GM19467 (cell line): Measurements from ENCODE around the gene SLC12A5.

Source experiments
- ATAC-seq: cut with Tn5 transposase; IDR thresholded peaks from one replicate; pipeline ENCODE4 v1.9.1; 2021; ENCODE audit warnings: mild to moderate bottlenecking, moderate library complexity; ENCODE audit not compliant: unreplicated experiment

SLC12A5 gene

DNA sequence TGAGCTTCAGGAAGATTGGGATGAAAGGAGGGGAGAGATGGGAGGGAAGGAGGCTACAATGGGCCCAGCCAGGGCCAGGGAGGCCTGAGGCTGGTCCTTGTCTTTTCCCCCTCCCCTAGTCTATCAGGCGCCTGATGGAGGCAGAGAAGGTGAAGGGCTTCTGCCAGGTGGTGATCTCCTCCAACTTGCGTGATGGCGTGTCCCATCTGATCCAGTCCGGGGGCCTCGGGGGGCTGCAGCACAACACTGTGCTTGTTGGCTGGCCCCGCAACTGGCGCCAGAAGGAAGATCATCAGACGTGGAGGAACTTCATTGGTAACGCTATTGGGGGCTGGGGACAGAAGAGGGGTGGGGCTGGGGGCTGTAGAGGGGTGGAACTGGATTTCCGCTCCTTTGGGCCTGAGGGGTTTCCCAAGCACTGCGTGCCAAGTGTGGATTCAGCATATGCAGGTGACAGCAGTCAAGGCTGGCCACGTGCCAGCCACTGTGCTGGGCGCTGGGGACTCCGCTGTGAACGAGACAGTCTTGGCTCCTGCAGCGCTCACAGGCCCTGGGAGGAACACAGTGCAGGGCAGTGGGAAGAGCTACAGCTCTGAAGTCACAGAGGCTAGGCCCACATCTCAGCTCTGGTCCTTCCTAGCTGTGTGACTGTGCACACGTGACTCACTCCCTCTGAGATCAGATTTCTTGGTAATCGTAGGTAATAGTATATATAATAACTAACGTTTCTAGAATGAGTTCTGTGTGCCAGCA is 22.7 kb downstream of the SLC12A5 start:
- ATAC-seq: no peak

GRCh38 chr20:46053416-46053815 is 24.4 kb downstream of the SLC12A5 start:
- no peak for ATAC-seq

DNA sequence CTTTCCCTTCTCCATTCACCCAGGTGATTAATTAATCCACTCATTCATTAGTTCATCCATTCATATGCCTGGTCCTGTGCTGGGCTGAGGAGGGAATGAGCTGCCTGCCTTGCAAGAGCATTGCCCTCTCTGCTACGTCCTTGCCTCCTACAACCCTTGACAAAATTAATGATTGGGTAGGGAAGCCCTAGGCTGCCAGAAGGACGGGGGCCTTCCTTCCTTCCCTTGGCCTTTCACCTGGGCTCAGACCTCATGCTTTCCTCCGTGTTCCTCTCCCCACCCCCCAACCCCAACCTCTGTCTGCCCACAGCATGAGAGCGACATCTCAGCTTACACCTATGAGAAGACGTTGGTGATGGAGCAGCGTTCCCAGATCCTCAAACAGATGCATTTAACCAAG is 25.6 kb downstream of the SLC12A5 start:
- ATAC-seq: no peak

DNA sequence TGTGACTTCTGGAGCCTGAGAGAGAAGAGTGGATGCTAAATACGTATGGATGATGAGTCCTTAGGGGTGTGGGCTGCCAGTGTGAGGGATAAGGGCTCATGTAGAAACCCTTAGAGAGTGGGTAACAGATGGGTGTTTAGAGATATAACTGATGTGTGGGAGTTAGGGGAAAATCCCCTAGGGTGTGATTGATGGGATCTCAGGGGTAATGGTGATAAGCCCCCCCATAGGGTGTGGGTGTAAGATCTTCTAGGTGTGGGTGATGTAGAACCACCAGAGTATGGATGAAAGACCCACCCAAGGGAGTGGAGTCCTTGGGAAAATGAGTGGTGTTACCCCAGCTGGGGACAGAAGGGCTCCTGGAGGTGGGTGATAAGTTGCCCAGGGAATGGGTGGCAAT is 26.3 kb downstream of the SLC12A5 start:
- no peak for ATAC-seq

- no peak for ATAC-seq
Measured at GRCh38 chr20:46056027-46056833, 27.2 kb downstream of the SLC12A5 start.

DNA sequence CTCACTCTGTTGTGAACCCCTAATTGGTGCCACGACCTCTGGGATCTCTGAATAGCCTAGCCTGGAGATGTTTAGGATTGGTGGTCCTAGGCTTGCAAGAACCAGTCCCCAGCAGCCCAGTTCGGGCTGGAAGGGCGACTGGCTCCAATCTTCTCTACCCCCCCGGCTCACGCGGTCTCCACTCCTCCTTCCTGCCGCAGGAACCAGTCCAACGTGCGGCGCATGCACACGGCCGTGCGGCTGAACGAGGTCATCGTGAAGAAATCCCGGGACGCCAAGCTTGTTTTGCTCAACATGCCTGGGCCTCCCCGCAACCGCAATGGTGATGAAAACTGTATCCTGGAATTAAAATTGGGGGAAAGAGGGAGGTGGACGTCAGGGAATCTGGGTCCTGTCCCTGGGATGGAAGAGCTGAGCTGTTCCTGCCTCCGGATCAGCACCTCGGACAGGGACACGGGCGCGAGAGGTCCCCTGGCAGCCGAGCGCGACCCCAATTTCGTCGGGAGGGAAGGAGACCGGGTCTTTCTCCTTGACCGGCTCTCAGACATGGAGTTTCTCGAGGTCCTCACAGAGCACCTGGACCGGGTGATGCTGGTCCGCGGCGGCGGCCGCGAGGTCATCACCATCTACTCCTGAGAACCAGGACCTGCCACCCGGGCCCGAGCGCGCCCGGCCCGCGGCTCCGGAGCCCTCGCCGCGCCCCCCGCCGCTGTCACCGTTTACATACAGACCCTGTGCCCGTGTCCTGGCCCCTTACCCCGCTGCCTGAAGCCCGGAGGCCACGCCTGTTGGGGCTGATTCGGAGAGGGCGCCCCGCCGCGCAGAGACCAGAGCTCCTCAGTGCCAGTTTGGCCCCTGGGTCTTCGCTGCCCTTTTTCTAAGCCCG is 28.2 kb downstream of the SLC12A5 start:
- no peak for ATAC-seq

DNA sequence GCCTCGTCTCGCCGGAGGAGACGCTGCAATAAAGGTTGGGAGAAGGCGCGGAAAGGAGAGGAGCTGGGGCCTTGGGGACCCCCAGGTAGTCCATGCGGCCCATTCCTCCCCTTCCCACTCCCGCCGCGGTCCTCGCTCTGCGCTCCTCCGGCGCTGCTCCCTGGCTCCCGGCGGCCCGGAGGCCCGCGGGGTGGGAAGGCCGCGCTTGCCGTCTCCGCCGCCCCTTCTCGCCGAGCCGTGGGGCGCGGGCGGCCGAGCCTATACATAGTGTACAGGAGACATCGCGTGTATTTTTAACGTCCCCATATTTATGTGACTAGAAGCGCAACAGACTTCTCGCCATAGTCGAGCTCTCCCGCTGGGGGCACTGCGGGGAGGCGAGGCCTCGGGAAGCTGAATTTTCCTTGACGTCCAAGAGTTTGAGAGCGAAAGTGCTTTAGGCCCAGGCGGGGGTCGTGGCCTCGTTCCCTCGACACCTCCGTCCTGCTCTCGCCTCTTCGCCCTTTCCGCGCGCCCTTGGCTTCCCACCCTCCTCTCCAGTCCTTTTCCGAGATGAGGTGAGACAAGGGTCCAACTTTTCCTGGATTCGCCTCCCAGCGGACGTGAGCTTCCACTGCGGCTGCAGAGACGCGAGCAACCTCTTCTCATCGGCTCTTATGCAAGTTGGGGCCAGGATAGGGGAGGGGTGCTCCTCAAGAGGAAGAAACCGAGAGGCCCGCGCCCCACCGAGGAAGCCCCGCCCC is 29.0 kb downstream of the SLC12A5 start:
- ATAC-seq: no peak

GRCh38 chr20:46058599-46059281 is 29.7 kb downstream of the SLC12A5 start:
- ATAC-seq: no peak

DNA sequence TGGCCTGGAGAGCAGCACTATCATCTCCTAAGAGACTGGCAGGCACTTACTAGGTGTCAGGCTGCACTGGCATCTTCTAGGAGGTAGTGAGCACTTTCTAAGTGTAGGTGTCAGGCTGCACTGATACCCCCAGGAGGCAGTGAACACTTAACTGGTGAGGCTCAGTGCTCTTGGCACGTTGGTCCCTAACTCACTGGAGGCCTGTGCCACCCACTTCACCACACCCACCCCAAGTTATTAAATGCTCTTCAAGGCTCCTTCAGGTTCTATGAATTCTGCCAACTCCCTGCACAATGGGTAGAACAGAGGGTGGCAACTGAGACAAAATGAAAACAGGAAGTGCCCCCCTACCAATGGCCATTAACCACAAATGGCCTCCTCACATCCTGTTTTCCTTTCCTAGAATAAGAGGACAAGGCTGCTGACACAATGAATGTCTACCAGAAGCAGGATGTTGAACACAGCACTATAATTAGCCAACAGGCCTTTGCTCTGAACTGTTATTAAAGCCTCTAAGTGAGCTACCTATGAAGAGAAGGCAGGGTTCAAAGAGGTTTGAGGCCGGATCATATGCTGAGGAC is 31.4 kb downstream of the SLC12A5 start:
- no peak for ATAC-seq

GRCh38 chr20:46060975-46061374 is 32.0 kb downstream of the SLC12A5 start:
- no peak for ATAC-seq

DNA sequence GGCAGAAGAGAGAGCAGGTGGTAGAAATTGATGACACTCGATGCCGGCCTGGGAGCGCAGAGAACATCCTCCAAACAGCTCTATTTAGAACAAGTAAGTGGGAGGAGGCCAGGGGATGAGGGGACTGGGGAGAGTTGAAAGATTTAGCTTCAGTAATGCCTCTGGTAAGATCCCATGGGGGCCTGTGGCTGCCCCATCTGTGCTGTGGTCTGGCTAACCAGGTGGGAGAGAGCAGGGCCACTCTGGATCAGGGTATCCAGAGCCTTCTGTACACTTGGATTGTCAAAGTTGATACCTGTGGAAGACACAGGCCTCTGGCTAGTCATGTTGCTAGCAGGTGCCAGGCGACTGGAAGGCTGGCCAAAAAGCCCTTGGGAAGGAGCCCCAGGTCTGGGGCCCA is 33.1 kb downstream of the SLC12A5 start:
- no peak for ATAC-seq

GRCh38 chr20:46062621-46063020 is 33.6 kb downstream of the SLC12A5 start:
- ATAC-seq: no peak

- ATAC-seq: no peak
Measured at GRCh38 chr20:46063151-46063550, 34.1 kb downstream of the SLC12A5 start.

GRCh38 chr20:46063652-46064054 is 34.6 kb downstream of the SLC12A5 start:
- no peak for ATAC-seq

- ATAC-seq: no peak
Measured at GRCh38 chr20:46065006-46065405, 36.0 kb downstream of the SLC12A5 start.

DNA sequence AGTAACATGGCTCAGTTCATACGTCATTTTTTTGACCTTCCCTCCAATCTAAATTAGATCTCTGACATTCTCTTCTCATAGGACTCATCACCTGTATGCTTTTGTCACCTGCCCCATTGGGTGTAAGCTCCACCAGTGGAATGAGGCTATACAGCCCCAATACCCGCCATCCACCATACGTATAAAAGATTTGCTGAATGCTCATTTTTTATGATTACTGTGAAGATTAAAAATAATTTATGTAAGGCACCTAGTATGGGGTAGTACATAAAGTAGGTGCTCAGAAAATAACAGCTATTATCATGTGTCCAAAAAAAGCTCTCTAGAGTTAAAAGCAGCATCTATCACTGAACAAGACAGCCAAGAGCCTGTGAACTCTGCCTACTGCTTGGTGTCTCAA is 36.7 kb downstream of the SLC12A5 start:
- no peak for ATAC-seq

GRCh38 chr20:46070215-46070900 is 41.3 kb downstream of the SLC12A5 start:
- ATAC-seq: no peak

GRCh38 chr20:46071573-46071972 is 42.6 kb downstream of the SLC12A5 start:
- no peak for ATAC-seq

GRCh38 chr20:46073024-46073423 is 44.0 kb downstream of the SLC12A5 start:
- no peak for ATAC-seq
